CD8-positive, alpha-beta memory T cell (primary cell): Measurements from ENCODE around the gene RIN3. TPM values are rescaled to one million over a fixed set of nuclear protein-coding genes. Genes with fewer than 3 reads are reported as not detected.
A peak's percentile ranks its signal among the peaks of the same experiment; 100 is the strongest.

Source experiments
- CTCF ChIA-PET: fragments of 350-600 bp; sonication (Branson Sonifier 250); formaldehyde crosslinking; loops from one replicate; lab custom pipeline; 2021; ENCODE audit warnings: antibody characterized with exemption; lab: Charles Lee
- POLR2A ChIA-PET: fragments of 350-600 bp; sonication (Branson Sonifier 250); formaldehyde crosslinking; loops from one replicate; lab custom pipeline; 2021; ENCODE audit warnings: antibody characterized with exemption; lab: Charles Lee
- DNase-seq, 5 donors: peaks; one replicate each; pipeline versions ENCODE4 v3.0.0 to v3.0.0-alpha.2; 2020 to 2022; ENCODE audit warnings: mixed read lengths in 1 of 5
- H3K27ac ChIP-seq: one replicate; pipeline ENCODE4 v1.7.0; 2013; ENCODE audit warnings: low read depth, mild to moderate bottlenecking, low read length, moderate library complexity
- H3K27me3 ChIP-seq: 2 replicates; pipeline ENCODE4 v1.7.0; 2013; ENCODE audit warnings: low read length, mild to moderate bottlenecking; ENCODE audit not compliant: insufficient read depth, poor library complexity, severe bottlenecking
- H3K36me3 ChIP-seq: 2 replicates; pipeline ENCODE4 v1.7.0; 2013; ENCODE audit warnings: mild to moderate bottlenecking, low read length, moderate library complexity; ENCODE audit not compliant: insufficient read depth
- H3K4me1 ChIP-seq: 2 replicates; pipeline ENCODE4 v1.7.0; 2013; ENCODE audit warnings: mild to moderate bottlenecking, low read length, moderate library complexity; ENCODE audit not compliant: insufficient read depth
- H3K4me3 ChIP-seq: 2 replicates; pipeline ENCODE4 v1.7.0; 2013; ENCODE audit warnings: mild to moderate bottlenecking, low read length
- H3K9me3 ChIP-seq: 2 replicates; pipeline ENCODE4 v1.7.0; 2013; ENCODE audit warnings: mild to moderate bottlenecking, low read length
- H3K27ac Mint-ChIP-seq, 8 donors: one replicate each; pipeline ENCODE4 v1.8.0; 2020 to 2021; ENCODE audit warnings: mixed read lengths in 8 of 8, mild to moderate bottlenecking in 6 of 8, inconsistent platforms in 3 of 8, moderate library complexity in 3 of 8
- H3K27me3 Mint-ChIP-seq, 2 donors: one replicate each; pipeline ENCODE4 v1.8.0; 2020 to 2021; ENCODE audit warnings: mixed read lengths in 2 of 2, mild to moderate bottlenecking in 1 of 2, moderate library complexity in 1 of 2
- H3K36me3 Mint-ChIP-seq, 3 donors: one replicate each; pipeline ENCODE4 v1.8.0; 2020 to 2021; ENCODE audit warnings: mixed read lengths in 3 of 3, inconsistent platforms in 1 of 3, mild to moderate bottlenecking in 1 of 3
- H3K4me1 Mint-ChIP-seq, 3 donors: one replicate each; pipeline ENCODE4 v1.8.0; 2020 to 2021; ENCODE audit warnings: mixed read lengths in 3 of 3, inconsistent platforms in 1 of 3, mild to moderate bottlenecking in 1 of 3
- H3K4me3 Mint-ChIP-seq, 7 donors: one replicate each; pipeline ENCODE4 v1.8.0; 2020 to 2021; ENCODE audit warnings: mixed read lengths in 7 of 7, mild to moderate bottlenecking in 6 of 7, moderate library complexity in 4 of 7, inconsistent platforms in 2 of 7
- H3K9me3 Mint-ChIP-seq, 5 donors: one replicate each; pipeline ENCODE4 v1.8.0; 2020 to 2022; ENCODE audit warnings: mixed read lengths in 5 of 5, mild to moderate bottlenecking in 3 of 5, moderate library complexity in 2 of 5, inconsistent platforms in 1 of 5
- polyA plus RNA-seq: library from polyadenylated mRNA; unstranded; fragments of 300-500 nt; fragmentation: Illumina TruSeq; gene quantifications from one replicate; pipeline ENCODE4 v1.2.3, GENCODE V29; 2021
- total RNA-seq, 2 experiments: library from RNA; stranded (reverse); gene quantifications; one replicate each; pipeline ENCODE4 v1.2.3, GENCODE V29; 2021

The RIN3 gene
- total and polyA plus RNA-seq, 3 experiments from 2014 or later, result 31.9 to 47.4 (median 46.0) TPM

- Histone ChIP-seq H3K4me3 (peak overlapping the region; percentile 74), H3K9me3 (no peaks in the 10 kb centered on the region), H3K4me1 (peaks cover 58% of the 10 kb centered on the region), H3K27ac (peak overlapping the region; percentile 67), H3K27me3 (no peaks in the 10 kb centered on the region), H3K36me3 (no peaks in the 10 kb centered on the region)
- H3K27me3 Mint-ChIP-seq, result peaks cover 0 to under 1% of the 10 kb centered on the region in 2 donors
- peaks cover 54 to 71% (median 60%) of the 10 kb centered on the region in 3 donors for H3K4me1 Mint-ChIP-seq
- H3K4me3 Mint-ChIP-seq, result peak overlapping the region; percentile 68 to 92 (median 83)
- H3K9me3 Mint-ChIP-seq, result no peaks in the 10 kb centered on the region
- DNase-seq, result peak in 4 of 5 donors; percentile 14 to 65 (median 48)
- peaks cover 0 to 3% (median 0%) of the 10 kb centered on the region in 3 donors for H3K36me3 Mint-ChIP-seq
- POLR2A ChIA-PET, result interaction anchor here (0.6 to 0.7 kb wide), 3 partner anchors 21 to 176 kb away, joined by 3 to 4 read pairs (median 3); no protein-coding TSS in a partner anchor
- CTCF ChIA-PET, result interaction anchor here (1.1 to 1.6 kb wide), 3 partner anchors 10 to 166 kb away, joined by 3 to 6 read pairs (median 3); no protein-coding TSS in a partner anchor
- H3K27ac Mint-ChIP-seq, result peak overlapping the region in 7 of 8 donors; percentile 26 to 94 (median 90)
Observed at GRCh38 chr14:92513966-92514843, 624 bp downstream of the RIN3 start.

- H3K27ac ChIP-seq, result peak overlapping the region; percentile 67
- H3K9me3 ChIP-seq, result no peaks in the 10 kb centered on the region
- Mint-ChIP-seq H3K36me3 (peaks cover 0 to 3% (median 0%) of the 10 kb centered on the region in 3 donors), H3K4me3 (peak overlapping the region; percentile 68 to 92 (median 83)), H3K9me3 (no peaks in the 10 kb centered on the region), H3K27me3 (peaks cover 0 to 3% of the 10 kb centered on the region in 2 donors), H3K4me1 (peaks cover 62 to 79% (median 67%) of the 10 kb centered on the region in 3 donors), H3K27ac (peak overlapping the region; percentile 63 to 94 (median 88))
- peak overlapping the region; percentile 74 for H3K4me3 ChIP-seq
- peaks cover 61% of the 10 kb centered on the region for H3K4me1 ChIP-seq
- CTCF ChIA-PET, result interaction anchor here (1.4 kb wide), 1 partner anchor 9 kb away, joined by 3 read pairs; no protein-coding TSS in a partner anchor
- no peaks in the 10 kb centered on the region for H3K27me3 ChIP-seq
- POLR2A ChIA-PET, result interaction anchor here (0.6 kb wide), 1 partner anchor 175 kb away, joined by 3 read pairs; no protein-coding TSS in a partner anchor
- no peaks in the 10 kb centered on the region for H3K36me3 ChIP-seq
- no peak for DNase-seq
Observed at GRCh38 chr14:92514844-92515514, 1.4 kb downstream of the RIN3 start.

- Mint-ChIP-seq H3K4me1 (peaks cover 66 to 85% (median 68%) of the 10 kb centered on the region in 3 donors), H3K36me3 (peaks cover 0 to 3% (median 0%) of the 10 kb centered on the region in 3 donors), H3K4me3 (peak overlapping the region; percentile 68 to 92 (median 83)), H3K27ac (peak overlapping the region; percentile 75 to 94 (median 90)), H3K9me3 (no peaks in the 10 kb centered on the region), H3K27me3 (peaks cover 0 to 3% of the 10 kb centered on the region in 2 donors)
- H3K9me3 ChIP-seq, result no peaks in the 10 kb centered on the region
- peaks cover 61% of the 10 kb centered on the region for H3K4me1 ChIP-seq
- CTCF ChIA-PET, result interaction anchor here (0.6 to 2.7 kb wide), 4 partner anchors 24 to 999 kb away, joined by 3 to 6 read pairs (median 3); no protein-coding TSS in a partner anchor
- no peak for DNase-seq
- peak overlapping the region; percentile 15 for H3K27ac ChIP-seq
- no peaks in the 10 kb centered on the region for H3K27me3 ChIP-seq
- no peaks in the 10 kb centered on the region for H3K36me3 ChIP-seq
- H3K4me3 ChIP-seq, result no peak overlapping the region
- POLR2A ChIA-PET, result no interaction called here
Observed at GRCh38 chr14:92515546-92516343, 2.2 kb downstream of the RIN3 start.

GRCh38 chr14:92516344-92516965 is 2.9 kb downstream of the RIN3 start:
- Mint-ChIP-seq H3K27me3 (peaks cover 0 to 3% of the 10 kb centered on the region in 2 donors), H3K9me3 (no peaks in the 10 kb centered on the region), H3K4me1 (peaks cover 70 to 85% (median 73%) of the 10 kb centered on the region in 3 donors), H3K36me3 (peaks cover under 1 to 7% (median 1%) of the 10 kb centered on the region in 3 donors), H3K27ac (peak overlapping the region; percentile 75 to 94 (median 90)), H3K4me3 (peak overlapping the region in 6 of 7 donors; percentile 43 to 88 (median 72))
- no peak for DNase-seq
- Histone ChIP-seq H3K4me1 (peaks cover 61% of the 10 kb centered on the region), H3K36me3 (no peaks in the 10 kb centered on the region), H3K27ac (no peak overlapping the region), H3K4me3 (no peak overlapping the region), H3K9me3 (no peaks in the 10 kb centered on the region), H3K27me3 (no peaks in the 10 kb centered on the region)
- POLR2A ChIA-PET, result no interaction called here
- CTCF ChIA-PET, result interaction anchor here (0.9 to 2.7 kb wide), 5 partner anchors 10 to 185 kb away, joined by 3 to 6 read pairs (median 3); no protein-coding TSS in a partner anchor

- Histone ChIP-seq H3K27me3 (no peaks in the 10 kb centered on the region), H3K36me3 (no peaks in the 10 kb centered on the region), H3K4me1 (peaks cover 61% of the 10 kb centered on the region), H3K9me3 (no peaks in the 10 kb centered on the region), H3K27ac (no peak overlapping the region), H3K4me3 (no peak overlapping the region)
- H3K27ac Mint-ChIP-seq, result peak overlapping the region; percentile 75 to 94 (median 90)
- ChIA-PET POLR2A (interaction anchor here (0.6 to 1.8 kb wide), 2 partner anchors 14 to 15 kb away, joined by 5 to 10 read pairs; no protein-coding TSS in a partner anchor), CTCF (interaction anchor here (0.9 to 2.7 kb wide), 6 partner anchors 8 to 186 kb away, joined by 3 to 6 read pairs (median 4); no protein-coding TSS in a partner anchor)
- peak overlapping the region; percentile 48 to 85 (median 61) for H3K4me3 Mint-ChIP-seq
- H3K9me3 Mint-ChIP-seq, result no peaks in the 10 kb centered on the region
- DNase-seq, result no peak
- H3K4me1 Mint-ChIP-seq, result peaks cover 73 to 86% (median 75%) of the 10 kb centered on the region in 3 donors
- H3K27me3 Mint-ChIP-seq, result peaks cover 0 to 3% of the 10 kb centered on the region in 2 donors
- H3K36me3 Mint-ChIP-seq, result peaks cover 1 to 8% (median 4%) of the 10 kb centered on the region in 3 donors
Observed at GRCh38 chr14:92516966-92517506, 3.5 kb downstream of the RIN3 start.

- no peaks in the 10 kb centered on the region for H3K9me3 Mint-ChIP-seq
- H3K4me3 Mint-ChIP-seq, result peak overlapping the region; percentile 35 to 85 (median 61)
- peak overlapping the region; percentile 75 to 94 (median 90) for H3K27ac Mint-ChIP-seq
- Histone ChIP-seq H3K36me3 (no peaks in the 10 kb centered on the region), H3K27ac (no peak overlapping the region), H3K27me3 (no peaks in the 10 kb centered on the region), H3K9me3 (no peaks in the 10 kb centered on the region), H3K4me1 (peaks cover 58% of the 10 kb centered on the region), H3K4me3 (no peak overlapping the region)
- ChIA-PET CTCF (interaction anchor here (1.7 to 2.7 kb wide), 3 partner anchors 9 to 71 kb away, joined by 4 to 6 read pairs (median 5); no protein-coding TSS in a partner anchor), POLR2A (interaction anchor here (0.6 to 1.8 kb wide), 2 partner anchors 14 kb away, joined by 5 to 10 read pairs; no protein-coding TSS in a partner anchor)
- peaks cover 0 to 3% of the 10 kb centered on the region in 2 donors for H3K27me3 Mint-ChIP-seq
- H3K4me1 Mint-ChIP-seq, result peaks cover 73 to 86% (median 75%) of the 10 kb centered on the region in 3 donors
- DNase-seq, result no peak
- H3K36me3 Mint-ChIP-seq, result peaks cover 1 to 8% (median 4%) of the 10 kb centered on the region in 3 donors
Observed at GRCh38 chr14:92517761-92518160, 4.2 kb downstream of the RIN3 start.
